ENCODE data around the gene MMEL1.

GRCh38 chr1:2612591-2613365, 20.0 kb downstream of the MMEL1 start:
- TF ChIP-seq CTCF (IDR thresholded peaks at IDR 0.05; ENCODE audit: poor library complexity) (no peak), EZH2 (IDR thresholded peaks at IDR 0.05; ENCODE audit: borderline replicate concordance) (no peak)

Data from hepatocyte (in vitro differentiated cells).